ENCODE measurements around the gene FITM1. TPM values are rescaled to one million over a fixed set of nuclear protein-coding genes. Genes with fewer than 3 reads are reported as not detected.

Gene FITM1
- total RNA-seq, 1 experiment from 2014 or later = 0.55 TPM

DNA sequence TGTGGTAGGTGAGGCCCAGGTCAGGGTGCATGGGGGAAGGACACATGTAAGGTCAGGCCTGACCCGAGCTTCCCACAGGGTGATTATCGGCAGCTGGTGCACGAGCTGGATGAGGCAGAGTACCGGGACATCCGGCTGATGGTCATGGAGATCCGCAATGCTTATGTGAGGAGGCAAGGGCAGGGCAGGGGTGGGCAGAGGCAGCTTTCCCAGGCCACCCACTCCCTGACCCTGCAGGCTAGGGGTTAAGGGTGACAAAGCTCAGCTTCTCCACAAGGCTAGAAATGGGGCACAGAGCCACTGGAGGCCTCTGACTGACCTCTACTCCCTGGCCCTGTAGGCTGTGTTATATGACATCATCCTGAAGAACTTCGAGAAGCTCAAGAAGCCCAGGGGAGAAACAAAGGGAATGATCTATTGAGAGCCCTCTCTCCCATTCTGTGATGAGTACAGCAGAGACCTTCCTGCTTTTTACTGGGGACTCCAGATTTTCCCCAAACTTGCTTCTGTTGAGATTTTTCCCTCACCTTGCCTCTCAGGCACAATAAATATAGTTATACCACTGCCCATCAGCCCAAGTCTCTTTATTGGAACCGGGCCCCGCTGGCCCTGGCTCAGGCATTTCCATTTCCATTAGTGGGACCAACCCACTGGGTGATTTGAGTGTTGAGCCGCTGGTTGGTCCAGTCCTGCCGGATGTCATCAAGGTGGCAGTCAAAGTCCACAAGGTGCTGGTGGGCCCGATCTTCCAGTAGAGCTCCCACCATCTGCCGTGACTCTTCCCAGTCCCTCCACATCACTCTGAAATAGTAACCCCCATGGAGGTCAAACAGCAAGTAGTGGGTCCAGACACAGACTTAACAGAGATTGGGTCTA, 8.2 kb downstream of the FITM1 start:
- ATAC-seq (no peak), DNase-seq (no peak)
- no peak overlapping the region for H3K9ac ChIP-seq (ENCODE audit: low read length)
- CTCF ChIA-PET = no interaction called here
- H3K36me3 ChIP-seq (ENCODE audit: low read depth, low read length) = peaks cover 17% of the 10 kb centered on the region; the same call in 1 of the 2 replicates
- intact Hi-C loops (cut with micrococcal nuclease) = no loop called here
- no peak for TF ChIP-seq CTCF (conservative IDR thresholded peaks at IDR 0.05; ENCODE audit: low read depth, low read length)
- no peak for TF ChIP-seq EZH2 (IDR thresholded peaks at IDR 0.05; ENCODE audit: low read length, unreplicated experiment)
- no peak for TF ChIP-seq EZH2phosphoT487 (IDR thresholded peaks at IDR 0.05; ENCODE audit: borderline replicate concordance, low read length)
- no peaks in the 10 kb centered on the region for H3K27me3 ChIP-seq (ENCODE audit: low read length)
- no peak overlapping the region for H3K4me3 ChIP-seq (ENCODE audit: low read length)
- BruUV-seq (replicated peaks) = no TSS peak
- no peaks in the 10 kb centered on the region for H3K9me2 ChIP-seq (replicated peaks; ENCODE audit: low read length)
- H2AFZ ChIP-seq (ENCODE audit: low read length) = no peak overlapping the region
- H3K9me3 ChIP-seq (ENCODE audit: low read length) = no peaks in the 10 kb centered on the region
- no peak overlapping the region for H3K27ac ChIP-seq (ENCODE audit: low read length)
- H3K4me1 ChIP-seq (ENCODE audit: insufficient read depth, low read length) = peaks cover 26% of the 10 kb centered on the region
- H3K4me2 ChIP-seq (ENCODE audit: low read length) = 0 out of 2 replicates have a peak overlapping the region, but pooled peaks have one; percentile 92
- H4K20me1 ChIP-seq (ENCODE audit: low read length) = no peaks in the 10 kb centered on the region
- POLR2A ChIA-PET (ENCODE audit: unreplicated experiment) = no interaction called here
- peaks cover 38% of the 10 kb centered on the region for H3K79me2 ChIP-seq (ENCODE audit: low read length)
- no peaks in the 10 kb centered on the region for H3F3A ChIP-seq (ENCODE audit: low read length, unreplicated experiment)

DNA sequence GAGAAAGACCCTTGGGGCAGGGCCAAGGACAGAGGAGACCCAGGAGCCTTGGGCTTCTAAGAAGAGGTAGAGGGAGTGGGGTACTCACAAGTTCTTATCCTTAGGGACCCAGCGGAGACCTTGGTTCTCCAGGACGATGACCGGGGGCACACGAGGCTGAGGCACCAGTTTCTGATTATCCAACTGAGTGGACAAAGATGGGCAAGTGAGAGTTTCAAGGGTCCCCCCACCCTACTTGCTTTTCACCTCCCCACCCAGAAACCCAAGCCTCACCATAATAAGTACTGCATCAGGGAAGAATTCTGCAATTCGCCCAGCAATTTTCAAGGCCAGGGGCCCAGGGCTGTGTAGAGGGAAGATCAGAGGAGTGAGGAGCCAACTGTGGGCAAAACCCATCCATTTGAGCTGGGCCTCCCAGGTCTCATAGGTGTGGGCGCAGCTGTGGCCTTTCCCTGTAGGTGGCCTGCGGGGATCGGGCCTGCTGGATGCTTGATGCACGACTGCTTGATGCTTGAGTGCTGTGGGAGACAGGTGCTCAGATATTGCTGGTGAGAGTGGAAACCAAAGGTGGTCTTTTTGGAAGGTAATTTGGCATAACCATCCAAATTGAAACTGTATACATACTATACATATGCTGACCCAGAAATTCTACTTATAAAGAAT, 8.9 kb downstream of the FITM1 start:
- DNase-seq = peak; percentile 35
- TF ChIP-seq CTCF (conservative IDR thresholded peaks at IDR 0.05; ENCODE audit: low read depth, low read length) (no peak; the same call in 1 of the 2 replicates), EZH2phosphoT487 (IDR thresholded peaks at IDR 0.05; ENCODE audit: borderline replicate concordance, low read length) (no peak), EZH2 (IDR thresholded peaks at IDR 0.05; ENCODE audit: low read length, unreplicated experiment) (no peak)
- Histone ChIP-seq H3K4me2 (ENCODE audit: low read length) (peak overlapping the region; percentile 92), H4K20me1 (ENCODE audit: low read length) (no peaks in the 10 kb centered on the region), H3K36me3 (ENCODE audit: low read depth, low read length) (peaks cover 19% of the 10 kb centered on the region; the same call in 1 of the 2 replicates), H2AFZ (ENCODE audit: low read length) (no peak overlapping the region), H3K27me3 (ENCODE audit: low read length) (no peaks in the 10 kb centered on the region), H3K79me2 (ENCODE audit: low read length) (peaks cover 40% of the 10 kb centered on the region), H3K4me3 (ENCODE audit: low read length) (peak overlapping the region; percentile 91), H3K4me1 (ENCODE audit: insufficient read depth, low read length) (peaks cover 26% of the 10 kb centered on the region), H3F3A (ENCODE audit: low read length, unreplicated experiment) (no peaks in the 10 kb centered on the region), H3K27ac (ENCODE audit: low read length) (no peak overlapping the region), H3K9me2 (replicated peaks; ENCODE audit: low read length) (no peaks in the 10 kb centered on the region), H3K9ac (ENCODE audit: low read length) (peak overlapping the region; percentile 75; the same call in 1 of the 2 replicates), H3K9me3 (ENCODE audit: low read length) (no peaks in the 10 kb centered on the region)
- ChIA-PET POLR2A (ENCODE audit: unreplicated experiment) (interaction anchor here (0.6 kb wide), 1 partner anchor 10 kb away, joined by 4 read pairs; no protein-coding TSS in a partner anchor), CTCF (no interaction called here)
- intact Hi-C loops (cut with micrococcal nuclease) = no loop called here
- no peak for ATAC-seq
- BruUV-seq (replicated peaks) = TSS peak; percentile 9

All from PC-3 (cell line).